GM18909 (cell line): ENCODE results near the gene RXRA.
A peak's percentile ranks its signal among the peaks of the same experiment; 100 is the strongest.

Experiments used
- ATAC-seq: cut with Tn5 transposase; IDR thresholded peaks from one replicate; pipeline ENCODE4 v1.9.1; 2021; ENCODE audit warnings: mild to moderate bottlenecking; ENCODE audit not compliant: unreplicated experiment, poor library complexity

The RXRA gene

GRCh38 chr9:134391319-134392231 is 65.3 kb downstream of the RXRA start:
- ATAC-seq = peak; percentile 40

GRCh38 chr9:134392900-134393299 is 66.6 kb downstream of the RXRA start:
- ATAC-seq = no peak

GRCh38 chr9:134393582-134394280 is 67.5 kb downstream of the RXRA start:
- no peak for ATAC-seq

GRCh38 chr9:134395002-134395517 is 68.8 kb downstream of the RXRA start:
- no peak for ATAC-seq

- no peak for ATAC-seq
These were observed 69.5 kb downstream of the RXRA start for GRCh38 chr9:134395737-134396257.

- ATAC-seq = peak; percentile 39
These were observed 70.0 kb downstream of the RXRA start for GRCh38 chr9:134396258-134396742.

- no peak for ATAC-seq
These were observed 70.6 kb downstream of the RXRA start for GRCh38 chr9:134396825-134397224.

GRCh38 chr9:134398756-134399155 is 72.5 kb downstream of the RXRA start:
- ATAC-seq = no peak

GRCh38 chr9:134399435-134400056 is 73.3 kb downstream of the RXRA start:
- no peak for ATAC-seq

GRCh38 chr9:134400283-134400682 is 74.0 kb downstream of the RXRA start:
- ATAC-seq = no peak

- ATAC-seq = no peak
These were observed 75.1 kb downstream of the RXRA start for GRCh38 chr9:134401391-134401790.

GRCh38 chr9:134402182-134402581 is 75.9 kb downstream of the RXRA start:
- ATAC-seq = no peak

GRCh38 chr9:134403292-134403681 is 77.0 kb downstream of the RXRA start:
- no peak for ATAC-seq

- ATAC-seq = no peak
These were observed 77.5 kb downstream of the RXRA start for GRCh38 chr9:134403682-134404301.

GRCh38 chr9:134404376-134405358 is 78.4 kb downstream of the RXRA start:
- ATAC-seq = no peak

GRCh38 chr9:134405527-134405926 is 79.3 kb downstream of the RXRA start:
- ATAC-seq = no peak

- ATAC-seq = no peak
These were observed 80.3 kb downstream of the RXRA start for GRCh38 chr9:134406366-134407120.

- ATAC-seq = peak; percentile 75
These were observed 81.0 kb downstream of the RXRA start for GRCh38 chr9:134407121-134407779.
